ENCODE measurements around the gene SIPA1L3.

DNA sequence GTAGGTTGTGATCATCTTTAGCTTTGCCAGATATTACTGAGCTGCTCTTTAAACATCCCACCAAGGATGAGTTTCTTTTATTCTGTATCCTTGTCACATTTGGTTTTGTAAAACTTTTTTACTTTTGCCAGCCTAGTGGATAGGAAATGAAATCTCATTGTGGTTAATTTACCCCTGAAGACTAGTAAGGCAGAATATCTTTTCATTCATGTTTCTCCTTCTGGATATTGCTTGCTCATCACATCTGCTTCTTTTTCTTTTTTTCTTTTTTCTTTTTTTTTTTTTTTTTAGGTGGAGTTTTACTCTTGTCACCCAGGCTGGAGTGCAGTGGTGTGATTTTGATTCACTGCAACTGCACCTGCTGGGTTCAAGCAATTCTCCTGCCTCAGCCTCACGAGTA lies 31.3 kb downstream of the SIPA1L3 start:
- no peak for TF ChIP-seq POLR2A (IDR thresholded peaks at IDR 0.05)
- TF ChIP-seq CTCF (IDR thresholded peaks at IDR 0.05), result no peak
